Prostate gland (tissue), 2 donors: ENCODE results near the gene CDK5R1. TPM values are rescaled to one million over a fixed set of nuclear protein-coding genes. Genes with fewer than 3 reads are reported as not detected.
A peak's percentile ranks its signal among the peaks of the same experiment; 100 is the strongest.

Source experiments
- DNase-seq: peaks from one replicate; pipeline ENCODE4 v3.0.0-alpha.2; 2019; ENCODE audit warnings: low spot score
- H3K27ac ChIP-seq, 2 donors: fragments of 200-600 bp; sonication (generic); 2 replicates each; pipeline ENCODE4 v1.5.1; 2017 to 2019
- H3K27me3 ChIP-seq: fragments of 200-600 bp; sonication (generic); replicated peaks from 2 replicates; pipeline ENCODE4 v1.5.1; 2019; ENCODE audit not compliant: insufficient read depth
- H3K36me3 ChIP-seq, 2 donors: fragments of 200-600 bp; sonication (generic); 1 replicate in 1 of 2; 2 replicates in 1 of 2; pipeline versions ENCODE4 v1.5.1 to v1.8.1; 2017 to 2019
- H3K4me1 ChIP-seq: fragments of 200-600 bp; sonication (generic); replicated peaks from 2 replicates; pipeline ENCODE4 v1.5.1; 2019
- H3K4me3 ChIP-seq, 2 donors: fragments of 200-600 bp; sonication (generic); 2 replicates each; pipeline ENCODE4 v1.5.1; 2017 to 2019
- H3K9me3 ChIP-seq: fragments of 200-600 bp; sonication (generic); 2 replicates; pipeline ENCODE4 v1.5.1; 2017
- POLR2A ChIP-seq: fragments of 450-650 bp; IDR thresholded peaks from one replicate; pipeline ENCODE4 v1.6.1; 2016; ENCODE audit warnings: antibody characterized with exemption, mild to moderate bottlenecking
- POLR2AphosphoS5 ChIP-seq: sonication (generic); formaldehyde crosslinking; IDR thresholded peaks from one replicate; pipeline ENCODE4 v1.6.1; 2017; ENCODE audit warnings: antibody characterized with exemption
- WGBS: methylation state at CpG from one replicate; pipeline ENCODE4 v1.1.5; 2018; 5-methylcytosine and 5-hydroxymethylcytosine counted together
- intact Hi-C: fragments of 100-400 bp; cut with DNase I; formaldehyde crosslinking; loops from one replicate; pipeline ENCODE4 v1.14.2; 2022
- total RNA-seq, 2 donors: library from RNA; depleted of rRNA; stranded (reverse); fragments of >200 nt; gene quantifications; one replicate each; pipeline ENCODE4 v1.1.0, GENCODE V29; 2016
- TF ChIP-seq, protein P1 (sequence below), 4 experiments: fragments of 200-600 bp in 2 of 4; fragments of 450-650 bp in 2 of 4; sonication (generic) in 2 of 4; IDR thresholded peaks; 1 replicate in 3 of 4; 2 replicates in 1 of 4; pipeline ENCODE4 v1.5.1; 2016 to 2019; ENCODE audit warnings: antibody characterized with exemption in 4 of 4, mild to moderate bottlenecking in 2 of 4, moderate library complexity in 2 of 4

CDK5R1 gene
- total RNA-seq, 2 donors from 2014 or later: 0.46 to 5.1 TPM

- TF ChIP-seq, protein P1, sequence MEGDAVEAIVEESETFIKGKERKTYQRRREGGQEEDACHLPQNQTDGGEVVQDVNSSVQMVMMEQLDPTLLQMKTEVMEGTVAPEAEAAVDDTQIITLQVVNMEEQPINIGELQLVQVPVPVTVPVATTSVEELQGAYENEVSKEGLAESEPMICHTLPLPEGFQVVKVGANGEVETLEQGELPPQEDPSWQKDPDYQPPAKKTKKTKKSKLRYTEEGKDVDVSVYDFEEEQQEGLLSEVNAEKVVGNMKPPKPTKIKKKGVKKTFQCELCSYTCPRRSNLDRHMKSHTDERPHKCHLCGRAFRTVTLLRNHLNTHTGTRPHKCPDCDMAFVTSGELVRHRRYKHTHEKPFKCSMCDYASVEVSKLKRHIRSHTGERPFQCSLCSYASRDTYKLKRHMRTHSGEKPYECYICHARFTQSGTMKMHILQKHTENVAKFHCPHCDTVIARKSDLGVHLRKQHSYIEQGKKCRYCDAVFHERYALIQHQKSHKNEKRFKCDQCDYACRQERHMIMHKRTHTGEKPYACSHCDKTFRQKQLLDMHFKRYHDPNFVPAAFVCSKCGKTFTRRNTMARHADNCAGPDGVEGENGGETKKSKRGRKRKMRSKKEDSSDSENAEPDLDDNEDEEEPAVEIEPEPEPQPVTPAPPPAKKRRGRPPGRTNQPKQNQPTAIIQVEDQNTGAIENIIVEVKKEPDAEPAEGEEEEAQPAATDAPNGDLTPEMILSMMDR (IDR thresholded peaks at IDR 0.05): no peak
- no peak for TF ChIP-seq POLR2AphosphoS5
- no peak for TF ChIP-seq POLR2A
- Histone ChIP-seq H3K9me3 (no peaks in the 10 kb centered on the region), H3K4me1 (no peaks in the 10 kb centered on the region), H3K36me3 (no peaks in the 10 kb centered on the region), H3K4me3 (peak overlapping the region in 1 of 2 donors; percentile 52), H3K27me3 (no peaks in the 10 kb centered on the region), H3K27ac (peak overlapping the region; percentile 59 to 65)
- no peak for DNase-seq
- 67% methylated on average over 12 of the region's 12 CpGs for WGBS
- intact Hi-C loops: loop anchor here (5.0 kb wide), 2 partner anchors 272 to 392 kb away; partner anchors contain the start of gene MYO1D
Measured at GRCh38 chr17:32485261-32486110, 1.3 kb upstream of the CDK5R1 start.

- peak overlapping the region; percentile 59 to 65 for H3K27ac ChIP-seq
- DNase-seq: peak; percentile 62
- intact Hi-C loops: loop anchor here (5.0 kb wide), 2 partner anchors 271 to 391 kb away; partner anchors contain the start of gene MYO1D
Measured at GRCh38 chr17:32486111-32486700, 587 bp upstream of the CDK5R1 start.

GRCh38 chr17:32487473-32488176 lies 832 bp downstream of the CDK5R1 start:
- intact Hi-C loops: loop anchor here (5.0 kb wide), 2 partner anchors 270 to 390 kb away; partner anchors contain the start of gene MYO1D
- no peak for DNase-seq
- Histone ChIP-seq H3K27me3 (no peaks in the 10 kb centered on the region), H3K27ac (no peak overlapping the region), H3K4me1 (no peaks in the 10 kb centered on the region), H3K4me3 (peak overlapping the region; percentile 52 to 57), H3K36me3 (no peaks in the 10 kb centered on the region), H3K9me3 (no peaks in the 10 kb centered on the region)
- WGBS: 29% methylated on average over 48 of the region's 59 CpGs
- TF ChIP-seq POLR2A: no peak

More at GRCh38 chr17:32486111-32486700, 587 bp upstream of the CDK5R1 start:
- H3K4me3 ChIP-seq: peak overlapping the region; percentile 52 to 57
- H3K36me3 ChIP-seq: no peaks in the 10 kb centered on the region
- no peaks in the 10 kb centered on the region for H3K27me3 ChIP-seq
- no peaks in the 10 kb centered on the region for H3K9me3 ChIP-seq
- TF ChIP-seq, protein P1 (IDR thresholded peaks at IDR 0.05): no peak
- no peak for TF ChIP-seq POLR2AphosphoS5
- TF ChIP-seq POLR2A: no peak
- 13% methylated on average over 27 of the region's 72 CpGs for WGBS
- no peaks in the 10 kb centered on the region for H3K4me1 ChIP-seq

DNA sequence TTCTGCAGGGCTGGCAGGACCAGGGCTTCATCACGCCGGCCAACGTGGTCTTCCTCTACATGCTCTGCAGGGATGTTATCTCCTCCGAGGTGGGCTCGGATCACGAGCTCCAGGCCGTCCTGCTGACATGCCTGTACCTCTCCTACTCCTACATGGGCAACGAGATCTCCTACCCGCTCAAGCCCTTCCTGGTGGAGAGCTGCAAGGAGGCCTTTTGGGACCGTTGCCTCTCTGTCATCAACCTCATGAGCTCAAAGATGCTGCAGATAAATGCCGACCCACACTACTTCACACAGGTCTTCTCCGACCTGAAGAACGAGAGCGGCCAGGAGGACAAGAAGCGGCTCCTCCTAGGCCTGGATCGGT lies 1.4 kb downstream of the CDK5R1 start:
- H3K9me3 ChIP-seq: no peaks in the 10 kb centered on the region
- DNase-seq: no peak
- H3K36me3 ChIP-seq: no peaks in the 10 kb centered on the region
- no peaks in the 10 kb centered on the region for H3K4me1 ChIP-seq
- no peak overlapping the region for H3K27ac ChIP-seq
- no peak overlapping the region for H3K4me3 ChIP-seq
- TF ChIP-seq, protein P1 (IDR thresholded peaks at IDR 0.05): no peak
- TF ChIP-seq POLR2AphosphoS5 (no peak), POLR2A (no peak)
- intact Hi-C loops: loop anchor here (5.0 kb wide), 2 partner anchors 269 to 389 kb away; partner anchors contain the start of gene MYO1D
- 83% methylated on average over 16 of the region's 16 CpGs for WGBS
- H3K27me3 ChIP-seq: no peaks in the 10 kb centered on the region
